Astrocyte (in vitro differentiated cells and primary cell): ENCODE data around the gene GET4. TPM values are rescaled to one million over a fixed set of nuclear protein-coding genes. Genes with fewer than 3 reads are reported as not detected.

Experiments used
- DNase-seq: peaks from one replicate; pipeline ENCODE4 v3.0.0-alpha.2; 2010; ENCODE audit warnings: low read depth
- FAIRE-seq: peaks from 2 replicates; lab custom pipeline; 2011; peaks lifted over from hg19 to GRCh38; lab: Jason Lieb, UNC
- H2AFZ ChIP-seq: 2 replicates; pipeline ENCODE4 v1.6.0; 2012; ENCODE audit warnings: low read depth, low read length, inconsistent platforms
- H3K27ac ChIP-seq: 2 replicates; pipeline ENCODE4 v1.5.1; 2011; ENCODE audit warnings: low read depth, low read length, inconsistent platforms
- H3K27me3 ChIP-seq: 2 replicates; pipeline ENCODE4 v1.6.0; 2011; ENCODE audit warnings: low read length, inconsistent platforms; ENCODE audit not compliant: insufficient read depth
- H3K36me3 ChIP-seq: 2 replicates; pipeline ENCODE4 v1.5.1; 2011; ENCODE audit warnings: low read length, inconsistent platforms; ENCODE audit not compliant: insufficient read depth
- H3K4me1 ChIP-seq: 2 replicates; pipeline ENCODE4 v1.5.1; 2011; ENCODE audit warnings: low read length, inconsistent platforms; ENCODE audit not compliant: insufficient read depth
- H3K4me2 ChIP-seq: 2 replicates; pipeline ENCODE4 v1.6.0; 2012; ENCODE audit warnings: low read length, inconsistent platforms
- H3K4me3 ChIP-seq: 2 replicates; pipeline ENCODE4 v1.5.1; 2011; ENCODE audit warnings: low read depth, mild to moderate bottlenecking, low read length, inconsistent platforms; ENCODE audit not compliant: insufficient read depth
- H3K79me2 ChIP-seq: 2 replicates; pipeline ENCODE4 v1.6.0; 2012; ENCODE audit warnings: mild to moderate bottlenecking, low read length, inconsistent platforms; ENCODE audit not compliant: insufficient read depth
- H3K9ac ChIP-seq: 2 replicates; pipeline ENCODE4 v1.6.0; 2012; ENCODE audit warnings: mild to moderate bottlenecking, low read length, inconsistent platforms
- H3K9me3 ChIP-seq: 2 replicates; pipeline ENCODE4 v1.5.1; 2012; ENCODE audit warnings: low read depth, mild to moderate bottlenecking, low read length, inconsistent platforms; ENCODE audit not compliant: insufficient read depth
- H4K20me1 ChIP-seq: 2 replicates; pipeline ENCODE4 v1.6.0; 2012; ENCODE audit warnings: low read length, inconsistent platforms; ENCODE audit not compliant: insufficient read depth
- H3K27ac Mint-ChIP-seq: one replicate; pipeline ENCODE4 v1.8.0; 2021; ENCODE audit warnings: mild to moderate bottlenecking, mixed read lengths; ENCODE audit not compliant: unreplicated experiment
- H3K27me3 Mint-ChIP-seq: one replicate; pipeline ENCODE4 v1.8.0; 2021; ENCODE audit warnings: low read depth, mixed read lengths; ENCODE audit not compliant: unreplicated experiment
- H3K36me3 Mint-ChIP-seq: one replicate; pipeline ENCODE4 v1.8.0; 2021; ENCODE audit warnings: low read depth, mixed read lengths; ENCODE audit not compliant: unreplicated experiment
- H3K4me1 Mint-ChIP-seq: one replicate; pipeline ENCODE4 v1.8.0; 2021; ENCODE audit warnings: low read depth, mixed read lengths; ENCODE audit not compliant: unreplicated experiment
- H3K4me3 Mint-ChIP-seq: one replicate; pipeline ENCODE4 v1.8.0; 2021; ENCODE audit warnings: mild to moderate bottlenecking, moderate library complexity, mixed read lengths; ENCODE audit not compliant: unreplicated experiment
- H3K9me3 Mint-ChIP-seq: one replicate; pipeline ENCODE4 v1.8.0; 2021; ENCODE audit warnings: mild to moderate bottlenecking, mixed read lengths; ENCODE audit not compliant: unreplicated experiment
- CTCF ChIP-seq: IDR thresholded peaks from 2 replicates; pipeline ENCODE4 v1.5.1; 2011; ENCODE audit warnings: low read depth, mild to moderate bottlenecking, inconsistent platforms, low read length, moderate library complexity; ENCODE audit not compliant: insufficient read depth
- EZH2 ChIP-seq: IDR thresholded peaks from 2 replicates; pipeline ENCODE4 v1.6.1; 2012; ENCODE audit warnings: mild to moderate bottlenecking, low read length, inconsistent platforms; ENCODE audit not compliant: insufficient read depth
- total RNA-seq: library from RNA; stranded (reverse); gene quantifications from 2 replicates; pipeline ENCODE4 v1.2.1, GENCODE V29; 2021

GET4 gene
- total RNA-seq, 1 donor from 2014 or later, result 43.0 TPM

- FAIRE-seq (no peak), DNase-seq (no peak)
- Histone ChIP-seq H4K20me1 (peaks cover 83% of the 10 kb centered on the region), H3K36me3 (no peaks in the 10 kb centered on the region), H3K27me3 (no peaks in the 10 kb centered on the region), H3K27ac (no peak overlapping the region), H3K9me3 (no peaks in the 10 kb centered on the region), H3K79me2 (peaks cover 74% of the 10 kb centered on the region), H2AFZ (no peak overlapping the region), H3K9ac (no peak overlapping the region), H3K4me2 (no peak overlapping the region), H3K4me1 (no peaks in the 10 kb centered on the region), H3K4me3 (no peak overlapping the region)
- Mint-ChIP-seq H3K27ac (no peak overlapping the region), H3K36me3 (peaks cover 10% of the 10 kb centered on the region), H3K4me1 (peaks cover 6% of the 10 kb centered on the region), H3K4me3 (no peak overlapping the region), H3K9me3 (no peaks in the 10 kb centered on the region), H3K27me3 (no peaks in the 10 kb centered on the region)
- no peak for TF ChIP-seq CTCF
- TF ChIP-seq EZH2, result no peak
Observed at GRCh38 chr7:885893-886625, 9.7 kb downstream of the GET4 start.

DNA sequence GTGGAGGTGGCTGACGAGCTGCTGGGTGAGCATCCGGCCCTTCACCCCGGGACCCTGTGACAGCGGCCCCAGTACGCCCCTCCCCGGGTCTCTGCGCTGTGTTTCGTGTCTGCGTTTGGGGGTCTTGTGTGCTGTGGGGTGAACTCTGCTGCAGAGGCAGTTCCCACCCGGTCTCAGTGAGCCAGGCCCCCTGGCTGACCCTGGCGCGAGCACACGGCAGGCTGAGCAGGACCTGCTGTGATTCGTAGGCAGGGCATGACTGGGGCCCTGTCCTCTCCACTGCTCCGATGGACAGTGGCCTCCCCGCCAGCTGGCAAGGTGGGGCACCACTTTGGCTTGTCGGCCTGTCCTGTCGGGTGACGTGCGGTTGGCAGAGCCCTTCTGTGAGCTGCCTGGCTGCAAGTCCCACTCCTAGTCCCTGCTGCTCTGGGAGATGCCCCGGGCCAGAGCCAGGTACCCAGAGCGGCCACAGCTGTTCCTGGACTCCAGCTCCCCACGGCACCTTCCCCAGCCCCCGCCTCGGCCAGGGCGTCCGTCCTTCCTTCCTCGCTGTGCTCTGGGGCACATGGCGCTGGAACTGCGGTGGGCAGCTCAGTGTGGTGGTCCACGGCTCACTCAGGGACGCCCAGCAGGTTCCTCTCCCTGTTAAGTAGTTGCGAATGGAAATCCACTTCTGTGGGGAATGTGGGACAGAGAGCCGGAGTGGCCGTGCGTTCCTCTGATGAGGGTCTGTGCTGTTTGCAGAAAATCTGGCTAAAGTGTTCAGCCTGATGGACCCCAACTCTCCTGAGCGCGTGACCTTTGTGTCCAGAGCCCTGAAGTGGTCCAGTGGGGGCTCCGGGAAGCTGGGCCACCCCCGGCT is 10.5 kb downstream of the GET4 start:
- Mint-ChIP-seq H3K9me3 (no peaks in the 10 kb centered on the region), H3K4me3 (no peak overlapping the region), H3K36me3 (peaks cover 11% of the 10 kb centered on the region), H3K27ac (no peak overlapping the region), H3K4me1 (peaks cover 5% of the 10 kb centered on the region), H3K27me3 (no peaks in the 10 kb centered on the region)
- Histone ChIP-seq H3K9me3 (no peaks in the 10 kb centered on the region), H3K27ac (no peak overlapping the region), H3K27me3 (no peaks in the 10 kb centered on the region), H2AFZ (no peak overlapping the region), H3K4me2 (no peak overlapping the region), H3K79me2 (peaks cover 66% of the 10 kb centered on the region), H3K36me3 (no peaks in the 10 kb centered on the region), H3K4me3 (no peak overlapping the region), H3K9ac (no peak overlapping the region), H4K20me1 (peaks cover 76% of the 10 kb centered on the region), H3K4me1 (no peaks in the 10 kb centered on the region)
- no peak for TF ChIP-seq EZH2
- TF ChIP-seq CTCF, result no peak
- FAIRE-seq (no peak), DNase-seq (no peak)
